HG03442 (cell line): Measurements from ENCODE around the gene TGFB2.

Experiments used
- ATAC-seq: cut with Tn5 transposase; IDR thresholded peaks from one replicate; pipeline ENCODE4 v1.9.1; 2021; ENCODE audit warnings: mild to moderate bottlenecking, moderate library complexity; ENCODE audit not compliant: unreplicated experiment

TGFB2 gene

GRCh38 chr1:218481116-218481775, 136.1 kb downstream of the TGFB2 start:
- ATAC-seq = no peak

- ATAC-seq = no peak
These were observed 137.5 kb downstream of the TGFB2 start for GRCh38 chr1:218482683-218483082.

GRCh38 chr1:218485241-218485928, 140.2 kb downstream of the TGFB2 start:
- ATAC-seq = no peak

GRCh38 chr1:218488531-218488930, 143.4 kb downstream of the TGFB2 start:
- ATAC-seq = no peak

- ATAC-seq = no peak
These were observed 143.8 kb downstream of the TGFB2 start for GRCh38 chr1:218488986-218489385.

GRCh38 chr1:218490406-218490922, 145.3 kb downstream of the TGFB2 start:
- ATAC-seq = no peak

GRCh38 chr1:218492874-218493273, 147.7 kb downstream of the TGFB2 start:
- no peak for ATAC-seq

GRCh38 chr1:218493986-218494385, 148.8 kb downstream of the TGFB2 start:
- no peak for ATAC-seq
